ENCODE results near the gene TBC1D24. TPM values are rescaled to one million over a fixed set of nuclear protein-coding genes. Genes with fewer than 3 reads are reported as not detected.
A peak's percentile ranks its signal among the peaks of the same experiment; 100 is the strongest.

TBC1D24 gene
- total and polyA plus RNA-seq, 2 experiments from 2014 or later, result 5.4 to 21.0 TPM

- TF ChIP-seq ZNF462 (CRISPR knock-in tag; IDR thresholded peaks at IDR 0.05) (no peak), NANOG (IDR thresholded peaks at IDR 0.05; ENCODE audit: borderline replicate concordance) (no peak)
Measured at GRCh38 chr16:2427526-2427925, 47.4 kb upstream of the TBC1D24 start (continued).

GRCh38 chr16:2428051-2428783, 46.7 kb upstream of the TBC1D24 start:
- Mint-ChIP-seq H3K9me3 (no peaks in the 10 kb centered on the region; the same call in 2 of the 3 replicates), H3K27ac (no peak overlapping the region), H3K27me3 (ENCODE audit: insufficient read depth, low read depth, poor library complexity) (peaks cover 23% of the 10 kb centered on the region), H3K36me3 (ENCODE audit: low read depth) (peaks cover 32% of the 10 kb centered on the region), H3K4me1 (peaks cover 21% of the 10 kb centered on the region), H3K4me3 (peak overlapping the region; percentile 81)
- peaks cover 27% of the 10 kb centered on the region for H3K79me2 ChIP-seq (replicated peaks; ENCODE audit: insufficient read depth)
- H4K20me1 ChIP-seq (replicated peaks; ENCODE audit: insufficient read depth), result peaks cover 17% of the 10 kb centered on the region
- peak; percentile 58 for DNase-seq (ENCODE audit: low spot score)
- H3F3A ChIP-seq (replicated peaks; ENCODE audit: low read depth), result 0 out of 2 replicates have a peak, but pooled peaks cover 17% of the 10 kb centered on the region
- H3K4me1 ChIP-seq (ENCODE audit: insufficient read depth), result peaks cover 11% of the 10 kb centered on the region; the same call in 1 of the 2 replicates
- ATAC-seq, result peak; percentile 49
- peak overlapping the region; percentile 87 for H3K4me2 ChIP-seq
- no peak overlapping the region for H3K27ac ChIP-seq (ENCODE audit: low read depth)
- TF ChIP-seq ZNF331 (CRISPR knock-in tag; IDR thresholded peaks at IDR 0.05; ENCODE audit: low read depth) (no peak), CREB1 (CRISPR knock-in tag; IDR thresholded peaks at IDR 0.05; ENCODE audit: low read depth) (no peak), CTCF (conservative IDR thresholded peaks at IDR 0.05; ENCODE audit: low read depth in 2 of 2) (peak; percentile 29 to 56), NANOG (IDR thresholded peaks at IDR 0.05; ENCODE audit: borderline replicate concordance) (no peak), JUNB (IDR thresholded peaks at IDR 0.05; ENCODE audit: unreplicated experiment) (no peak)
- H3K36me3 ChIP-seq (ENCODE audit: insufficient read depth), result peaks cover 22% of the 10 kb centered on the region
- peak overlapping the region; percentile 68 for H3K4me3 ChIP-seq
- H3K9me2 ChIP-seq (ENCODE audit: insufficient read depth), result no peaks in the 10 kb centered on the region
- H3K27me3 ChIP-seq (ENCODE audit: insufficient read depth), result no peaks in the 10 kb centered on the region
- H2AFZ ChIP-seq, result peak overlapping the region; percentile 81; the same call in 1 of the 2 replicates
